ENCODE results near the gene FN1. TPM values are rescaled to one million over a fixed set of nuclear protein-coding genes. Genes with fewer than 3 reads are reported as not detected.

The FN1 gene
- polyA plus RNA-seq, 1 donor (not counting 4 experiments of a cell fraction or from before 2014, with no cell fraction given), result 1,649 TPM

DNA sequence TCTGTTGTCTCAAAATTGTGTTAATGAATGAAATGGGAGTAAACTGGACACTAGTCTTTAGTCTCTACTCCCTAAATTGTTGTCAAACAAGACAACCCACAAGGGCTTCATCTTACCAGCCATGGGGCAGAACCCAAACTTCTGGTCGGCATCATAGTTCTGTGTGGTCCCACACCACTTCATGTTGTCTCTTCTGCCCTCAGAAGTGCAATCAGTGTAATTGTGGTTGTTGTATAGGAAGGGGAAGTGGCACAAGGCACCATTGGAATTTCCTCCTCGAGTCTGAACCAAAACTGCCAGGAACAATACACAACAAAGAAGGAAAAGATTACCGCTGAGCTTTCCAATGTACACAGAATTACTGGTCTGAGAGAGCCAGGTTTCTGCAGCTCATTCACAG, 12.6 kb downstream of the FN1 start:
- Histone ChIP-seq H3K9ac (ENCODE audit: control insufficient read depth, extremely low read depth, insufficient read depth, low read length) (no peak overlapping the region), H3K9me3 (ENCODE audit: control insufficient read depth, low read depth, low read length) (no peaks in the 10 kb centered on the region), H3K9me1 (ENCODE audit: control insufficient read depth, extremely low read depth, insufficient read depth, low read length) (no peaks in the 10 kb centered on the region), H3K36me3 (ENCODE audit: control insufficient read depth in 2 of 2, extremely low read depth in 1 of 2, insufficient read depth in 2 of 2, low read length in 2 of 2) (peaks cover 6 to 38% of the 10 kb centered on the region in 2 experiments), H3K27ac (ENCODE audit: control insufficient read depth, insufficient read depth, low read length) (no peak overlapping the region), H2AFZ (ENCODE audit: control insufficient read depth, low read length) (no peak overlapping the region), H3K4me2 (ENCODE audit: control insufficient read depth, extremely low read depth, insufficient read depth, low read depth, low read length) (no peak overlapping the region), H3K4me1 (ENCODE audit: control insufficient read depth, extremely low read depth, insufficient read depth, low read length) (no peaks in the 10 kb centered on the region), H4K20me1 (ENCODE audit: control insufficient read depth, extremely low read depth, insufficient read depth, low read length) (no peaks in the 10 kb centered on the region), H3K79me2 (ENCODE audit: control insufficient read depth, insufficient read depth, low read length) (no peaks in the 10 kb centered on the region), H3K27me3 (ENCODE audit: control insufficient read depth, extremely low read depth, insufficient read depth, low read length) (no peaks in the 10 kb centered on the region), H3K4me3 (ENCODE audit: control insufficient read depth in 2 of 3, extremely low read depth in 1 of 3, insufficient read depth in 2 of 3, low read depth in 1 of 3, low read length in 3 of 3) (no peak overlapping the region)
- DNase-seq (ENCODE audit: low read depth, low spot score) (no peak), FAIRE-seq (no peak)
- TF ChIP-seq EZH2 (IDR thresholded peaks at IDR 0.05; ENCODE audit: low read length), result no peak
- TF ChIP-seq, protein P1, sequence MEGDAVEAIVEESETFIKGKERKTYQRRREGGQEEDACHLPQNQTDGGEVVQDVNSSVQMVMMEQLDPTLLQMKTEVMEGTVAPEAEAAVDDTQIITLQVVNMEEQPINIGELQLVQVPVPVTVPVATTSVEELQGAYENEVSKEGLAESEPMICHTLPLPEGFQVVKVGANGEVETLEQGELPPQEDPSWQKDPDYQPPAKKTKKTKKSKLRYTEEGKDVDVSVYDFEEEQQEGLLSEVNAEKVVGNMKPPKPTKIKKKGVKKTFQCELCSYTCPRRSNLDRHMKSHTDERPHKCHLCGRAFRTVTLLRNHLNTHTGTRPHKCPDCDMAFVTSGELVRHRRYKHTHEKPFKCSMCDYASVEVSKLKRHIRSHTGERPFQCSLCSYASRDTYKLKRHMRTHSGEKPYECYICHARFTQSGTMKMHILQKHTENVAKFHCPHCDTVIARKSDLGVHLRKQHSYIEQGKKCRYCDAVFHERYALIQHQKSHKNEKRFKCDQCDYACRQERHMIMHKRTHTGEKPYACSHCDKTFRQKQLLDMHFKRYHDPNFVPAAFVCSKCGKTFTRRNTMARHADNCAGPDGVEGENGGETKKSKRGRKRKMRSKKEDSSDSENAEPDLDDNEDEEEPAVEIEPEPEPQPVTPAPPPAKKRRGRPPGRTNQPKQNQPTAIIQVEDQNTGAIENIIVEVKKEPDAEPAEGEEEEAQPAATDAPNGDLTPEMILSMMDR (optimal IDR thresholded peaks at IDR 0.05 in 1 of 3, IDR thresholded peaks at IDR 0.05 in 1 of 3, conservative IDR thresholded peaks at IDR 0.05 in 1 of 3; ENCODE audit: extremely low read depth in 1 of 3, insufficient read depth in 2 of 3, low read length in 3 of 3), result no peak
- dilution Hi-C loops (cut with MboI; ENCODE audit: extremely low pct_ligation_motif_present, low sequenced_read_pairs), result no loop called here

DNA sequence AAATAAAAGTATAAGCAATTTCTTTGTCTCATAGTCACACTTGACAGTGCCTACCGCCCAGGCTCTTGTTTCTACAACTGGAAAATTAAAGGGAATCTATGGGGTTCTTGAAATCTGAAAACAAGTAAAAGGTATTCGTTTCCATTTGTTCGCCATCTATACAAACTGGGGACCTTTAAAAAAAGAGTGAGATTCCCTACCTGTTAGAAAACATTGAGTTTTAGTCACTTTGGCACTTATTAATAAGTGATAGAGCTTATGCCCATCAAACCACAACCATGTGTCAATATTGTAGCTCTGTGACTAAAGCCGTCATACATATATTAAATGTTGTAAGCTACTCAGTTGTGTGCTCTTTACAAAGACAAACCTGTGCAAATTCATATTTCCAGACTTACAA, 13.2 kb downstream of the FN1 start:
- Histone ChIP-seq H3K4me3 (ENCODE audit: control insufficient read depth in 2 of 3, extremely low read depth in 1 of 3, insufficient read depth in 2 of 3, low read depth in 1 of 3, low read length in 3 of 3) (no peak overlapping the region), H3K4me2 (ENCODE audit: control insufficient read depth, extremely low read depth, insufficient read depth, low read depth, low read length) (no peak overlapping the region), H2AFZ (ENCODE audit: control insufficient read depth, low read length) (no peak overlapping the region), H3K4me1 (ENCODE audit: control insufficient read depth, extremely low read depth, insufficient read depth, low read length) (no peaks in the 10 kb centered on the region), H3K9me3 (ENCODE audit: control insufficient read depth, low read depth, low read length) (no peaks in the 10 kb centered on the region), H3K9me1 (ENCODE audit: control insufficient read depth, extremely low read depth, insufficient read depth, low read length) (no peaks in the 10 kb centered on the region), H3K27me3 (ENCODE audit: control insufficient read depth, extremely low read depth, insufficient read depth, low read length) (no peaks in the 10 kb centered on the region), H4K20me1 (ENCODE audit: control insufficient read depth, extremely low read depth, insufficient read depth, low read length) (no peaks in the 10 kb centered on the region), H3K9ac (ENCODE audit: control insufficient read depth, extremely low read depth, insufficient read depth, low read length) (no peak overlapping the region), H3K79me2 (ENCODE audit: control insufficient read depth, insufficient read depth, low read length) (no peaks in the 10 kb centered on the region), H3K36me3 (ENCODE audit: control insufficient read depth in 2 of 2, extremely low read depth in 1 of 2, insufficient read depth in 2 of 2, low read length in 2 of 2) (peaks cover 6 to 37% of the 10 kb centered on the region in 2 experiments), H3K27ac (ENCODE audit: control insufficient read depth, insufficient read depth, low read length) (no peak overlapping the region)
- TF ChIP-seq EZH2 (IDR thresholded peaks at IDR 0.05; ENCODE audit: low read length), result no peak
- TF ChIP-seq, protein P1 (optimal IDR thresholded peaks at IDR 0.05 in 1 of 3, IDR thresholded peaks at IDR 0.05 in 1 of 3, conservative IDR thresholded peaks at IDR 0.05 in 1 of 3; ENCODE audit: extremely low read depth in 1 of 3, insufficient read depth in 2 of 3, low read length in 3 of 3), result no peak
- FAIRE-seq (no peak), DNase-seq (ENCODE audit: low read depth, low spot score) (no peak)
- dilution Hi-C loops (cut with MboI; ENCODE audit: extremely low pct_ligation_motif_present, low sequenced_read_pairs), result no loop called here
